ENCODE measurements around the gene DDX18.
"Not testable (repeated sequence)": the region's sequence is repeated elsewhere in the genome, so short reads cannot be mapped to it uniquely, and the experiment has no call there.

The DDX18 gene

GRCh38 chr2:117814417-117815264, at the start of gene DDX18:
DDX18 (plus strand) TSS chr2:117814691; CDS start chr2:117814778, 87 bp downstream.
- DNase-seq: peak; percentile 97

GRCh38 chr2:117770730-117771129, 43.8 kb upstream of the DDX18 start:
- no peak for DNase-seq

- DNase-seq: no peak
Measured at GRCh38 chr2:117771969-117772630, 42.4 kb upstream of the DDX18 start.

DNA sequence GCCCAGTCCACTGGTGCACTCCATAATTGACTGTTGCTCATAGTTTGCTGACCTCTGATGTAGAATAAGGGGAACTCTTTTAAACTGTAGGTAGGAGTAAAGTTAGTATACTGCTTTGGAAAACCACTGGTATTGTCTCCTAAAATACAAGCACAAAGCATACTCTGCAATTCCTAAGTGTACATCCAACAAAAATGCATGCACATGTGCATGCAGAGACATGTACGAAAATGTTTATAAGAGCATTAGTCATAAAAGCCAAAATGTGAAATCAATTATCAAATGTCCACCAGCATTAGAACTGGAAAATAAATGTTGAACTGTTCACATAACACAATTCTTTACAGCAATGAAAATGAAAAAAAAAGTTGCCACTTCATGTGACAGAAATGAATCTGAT, 39.8 kb upstream of the DDX18 start:
- DNase-seq: no peak

- no peak for DNase-seq
Measured at GRCh38 chr2:117775703-117776219, 38.7 kb upstream of the DDX18 start.

DNA sequence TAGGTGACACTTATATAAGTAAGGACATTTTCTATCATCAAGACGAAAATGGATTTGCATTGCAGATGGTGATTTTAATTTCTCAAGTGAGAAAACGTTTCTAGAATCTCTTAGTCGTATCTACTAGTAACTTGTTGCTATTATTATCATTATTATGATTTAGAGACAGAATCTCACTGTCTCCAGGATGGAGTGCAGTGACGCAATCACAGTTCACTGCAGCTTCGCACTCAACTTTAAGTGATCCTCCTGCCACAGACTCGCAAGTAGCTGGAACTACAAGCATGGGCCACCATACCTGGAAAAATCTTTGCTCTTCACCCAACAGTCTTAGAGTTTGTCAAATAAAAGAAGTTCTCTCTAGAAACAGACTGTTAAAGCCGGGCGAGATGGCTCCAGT, 37.6 kb upstream of the DDX18 start:
- DNase-seq: no peak

GRCh38 chr2:117785740-117786139, 28.8 kb upstream of the DDX18 start:
- no peak for DNase-seq

- DNase-seq: no peak
Measured at GRCh38 chr2:117786520-117786919, 28.0 kb upstream of the DDX18 start.

DNA sequence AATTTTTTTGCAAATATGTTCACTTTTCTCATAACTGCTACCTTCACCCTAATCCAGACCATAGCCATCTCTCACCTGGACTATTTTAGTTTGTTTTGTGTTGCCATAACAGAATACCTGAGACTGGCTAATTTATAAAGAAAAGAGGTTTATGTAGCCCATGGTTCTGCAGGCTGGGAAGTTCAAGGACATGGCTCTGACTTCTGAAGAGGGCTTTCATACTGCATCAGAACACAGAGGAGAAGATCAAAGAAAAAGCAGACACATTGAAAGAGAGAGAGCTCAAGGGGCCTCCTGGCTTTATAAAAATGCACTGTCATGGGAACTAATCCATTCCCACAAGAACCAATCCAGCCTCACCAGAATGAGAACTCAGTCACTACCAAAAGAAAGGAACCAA, 25.0 kb upstream of the DDX18 start:
- DNase-seq: no peak

DNA sequence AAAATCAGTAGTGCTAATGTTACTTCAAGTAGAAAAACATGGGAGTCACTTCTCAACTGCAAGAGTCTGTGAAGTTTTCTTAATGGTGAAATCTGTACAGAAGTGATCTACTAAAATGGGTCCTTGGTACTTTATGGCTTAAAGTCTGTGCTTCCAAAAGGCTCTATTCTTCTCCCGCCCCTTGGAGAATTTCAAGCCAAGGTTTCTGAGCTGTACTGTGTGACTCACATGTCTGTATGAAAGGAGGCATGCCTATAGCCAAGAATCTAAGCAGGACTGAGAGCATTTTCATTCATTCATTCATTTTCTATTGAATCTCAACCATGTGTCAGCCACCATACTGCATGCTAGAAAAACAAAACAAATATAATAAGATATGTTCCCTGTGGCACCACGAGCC, 19.8 kb upstream of the DDX18 start:
- DNase-seq: no peak

GRCh38 chr2:117801826-117802225, 12.7 kb upstream of the DDX18 start:
- DNase-seq: no peak

GRCh38 chr2:117803644-117804325, 10.7 kb upstream of the DDX18 start:
- not testable (repeated sequence) for DNase-seq

- DNase-seq: no peak
Measured at GRCh38 chr2:117812443-117812842, 2.0 kb upstream of the DDX18 start.

DNA sequence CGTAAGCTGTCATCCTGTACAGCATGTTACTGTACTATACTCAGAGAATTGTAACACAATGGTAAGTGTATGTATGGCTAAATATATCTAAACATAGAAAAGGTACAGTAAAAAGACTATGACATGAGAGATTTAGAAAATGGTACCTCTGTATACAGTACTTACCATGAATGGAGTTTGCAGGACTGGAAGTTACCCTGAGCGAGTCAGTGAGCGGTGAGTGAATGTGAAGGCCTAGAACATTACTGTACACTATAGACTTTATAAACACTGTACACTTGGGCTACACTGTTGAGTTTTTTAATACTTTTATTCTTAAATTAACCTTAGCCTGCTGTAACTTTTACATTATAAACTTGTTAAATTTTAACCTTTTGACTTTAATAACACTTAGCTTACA, 1.5 kb downstream of the DDX18 start:
- no peak for DNase-seq

DNA sequence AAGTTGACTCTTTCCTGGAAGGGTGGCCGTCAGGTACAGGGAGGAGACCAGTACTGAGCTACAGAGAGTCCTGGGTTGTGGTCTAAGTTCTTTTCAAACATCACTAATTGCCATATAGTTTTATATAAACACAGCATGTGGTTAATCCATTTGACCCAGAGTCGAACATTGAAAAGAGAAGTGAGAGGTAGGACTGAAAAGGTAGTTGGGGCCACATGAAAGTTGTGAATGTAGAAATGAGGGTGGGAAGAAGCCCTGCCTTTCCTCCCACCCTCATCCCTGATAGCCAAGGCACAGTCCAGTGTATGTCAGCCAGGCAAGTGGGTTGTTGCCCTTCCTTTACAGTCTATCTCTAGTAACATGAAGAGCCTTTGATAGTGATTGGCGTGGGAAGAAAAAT, 4.4 kb downstream of the DDX18 start:
- DNase-seq: no peak

DNA sequence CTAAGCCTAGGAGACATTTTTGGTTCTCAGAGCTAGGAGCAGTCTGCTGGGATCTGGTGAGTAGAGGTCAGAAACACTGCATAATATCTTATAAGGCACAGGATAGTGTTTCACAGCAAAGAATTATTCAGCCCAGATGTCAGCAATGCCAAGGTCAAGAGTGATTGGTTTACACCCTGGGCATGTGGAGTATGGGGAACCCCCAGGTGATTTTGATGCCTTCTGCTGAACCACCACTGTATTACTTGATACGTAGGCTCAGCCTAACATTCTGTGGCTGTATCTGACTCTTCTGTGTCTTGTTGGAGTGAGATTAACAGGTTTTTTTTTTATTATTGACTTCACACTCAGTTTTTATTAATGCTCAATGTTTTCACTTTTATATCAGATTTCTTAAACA, 6.0 kb downstream of the DDX18 start:
- no peak for DNase-seq

DNA sequence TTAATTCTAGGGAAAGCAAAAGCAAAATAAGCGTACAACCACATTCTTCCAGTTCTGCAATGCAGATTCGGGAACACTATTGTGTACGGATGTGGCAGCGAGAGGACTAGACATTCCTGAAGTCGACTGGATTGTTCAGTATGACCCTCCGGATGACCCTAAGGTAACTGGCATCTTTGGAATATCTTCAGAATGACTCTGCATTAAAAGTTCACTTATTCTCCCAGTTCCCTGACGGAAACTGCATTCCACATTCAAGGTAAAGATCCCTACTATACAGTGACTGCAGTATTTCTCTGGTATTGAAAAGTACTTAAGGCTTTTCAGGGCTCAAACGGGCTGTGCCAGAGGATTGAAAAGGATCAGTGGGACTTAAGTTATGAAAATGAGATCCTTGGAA, 10.9 kb downstream of the DDX18 start:
- no peak for DNase-seq

DNA sequence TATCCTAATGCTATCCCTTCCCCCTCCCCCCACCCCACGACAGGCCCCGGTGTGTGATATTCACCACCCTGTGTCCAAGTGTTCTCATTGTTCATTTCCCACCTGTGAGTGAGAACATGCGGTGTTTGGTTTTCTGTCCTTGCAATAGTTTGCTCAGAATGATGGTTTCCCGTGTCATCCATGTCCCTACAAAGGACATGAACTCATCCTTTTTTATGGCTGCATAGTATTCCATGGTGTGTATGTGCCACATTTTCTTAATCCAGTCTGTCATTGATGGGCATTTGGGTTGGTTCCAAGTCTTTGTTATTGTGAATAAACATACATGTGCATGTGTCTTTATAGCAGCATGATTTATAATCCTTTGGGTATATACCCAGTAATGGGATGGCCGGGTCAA, 13.0 kb downstream of the DDX18 start:
- DNase-seq: not testable (repeated sequence)

DNA sequence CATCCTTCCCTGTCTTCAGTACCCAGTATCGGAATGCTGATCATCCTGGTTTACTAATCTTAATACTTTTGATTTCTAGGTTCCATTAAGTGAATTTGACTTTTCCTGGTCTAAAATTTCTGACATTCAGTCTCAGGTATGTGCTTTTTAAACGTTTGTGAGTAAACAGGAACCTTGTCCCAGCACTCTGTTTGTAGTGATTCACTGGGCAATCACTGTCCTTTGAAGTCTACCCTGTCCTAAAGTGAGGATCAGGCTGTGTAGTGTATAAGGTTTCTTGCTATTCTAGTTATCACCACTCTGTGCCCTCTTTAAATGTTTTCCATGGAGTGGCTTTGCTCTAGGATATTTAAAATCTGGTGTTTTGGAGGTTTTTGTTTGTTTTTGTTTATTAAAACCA, 14.4 kb downstream of the DDX18 start:
- DNase-seq: no peak

- no peak for DNase-seq
Measured at GRCh38 chr2:117832332-117832731, 17.8 kb downstream of the DDX18 start.

GRCh38 chr2:117832905-117833613, 18.6 kb downstream of the DDX18 start:
- no peak for DNase-seq

- no peak for DNase-seq
Measured at GRCh38 chr2:117833911-117834310, 19.4 kb downstream of the DDX18 start.

DNA sequence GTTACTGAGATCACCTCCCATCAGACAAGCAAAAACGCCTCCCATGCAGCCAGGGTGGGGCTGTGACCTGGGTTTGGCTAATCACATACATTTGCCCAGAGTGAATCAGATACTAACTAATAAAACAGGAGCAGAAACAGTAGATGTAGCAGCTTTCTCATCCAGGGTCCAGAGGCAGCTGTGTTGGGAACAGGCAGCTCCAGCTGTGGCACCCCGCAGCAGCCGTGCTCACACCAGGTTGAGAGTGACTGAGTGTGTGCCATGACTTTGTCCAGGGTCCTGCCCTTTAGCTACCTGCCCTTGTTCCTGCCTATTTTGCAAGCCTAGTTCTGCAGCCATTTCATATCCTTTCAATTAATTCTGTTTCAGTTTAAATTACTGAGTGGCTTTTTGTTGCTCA, 20.5 kb downstream of the DDX18 start:
- DNase-seq: no peak

Measured in stimulated activated naive CD4-positive, alpha-beta T cell treated with Interleukin-2 at 50 U/mL for 16 hours (primary cell).